ENCODE measurements around the gene PDE2A.

Gene PDE2A
- total RNA-seq: 1.3 reads per million

DNA sequence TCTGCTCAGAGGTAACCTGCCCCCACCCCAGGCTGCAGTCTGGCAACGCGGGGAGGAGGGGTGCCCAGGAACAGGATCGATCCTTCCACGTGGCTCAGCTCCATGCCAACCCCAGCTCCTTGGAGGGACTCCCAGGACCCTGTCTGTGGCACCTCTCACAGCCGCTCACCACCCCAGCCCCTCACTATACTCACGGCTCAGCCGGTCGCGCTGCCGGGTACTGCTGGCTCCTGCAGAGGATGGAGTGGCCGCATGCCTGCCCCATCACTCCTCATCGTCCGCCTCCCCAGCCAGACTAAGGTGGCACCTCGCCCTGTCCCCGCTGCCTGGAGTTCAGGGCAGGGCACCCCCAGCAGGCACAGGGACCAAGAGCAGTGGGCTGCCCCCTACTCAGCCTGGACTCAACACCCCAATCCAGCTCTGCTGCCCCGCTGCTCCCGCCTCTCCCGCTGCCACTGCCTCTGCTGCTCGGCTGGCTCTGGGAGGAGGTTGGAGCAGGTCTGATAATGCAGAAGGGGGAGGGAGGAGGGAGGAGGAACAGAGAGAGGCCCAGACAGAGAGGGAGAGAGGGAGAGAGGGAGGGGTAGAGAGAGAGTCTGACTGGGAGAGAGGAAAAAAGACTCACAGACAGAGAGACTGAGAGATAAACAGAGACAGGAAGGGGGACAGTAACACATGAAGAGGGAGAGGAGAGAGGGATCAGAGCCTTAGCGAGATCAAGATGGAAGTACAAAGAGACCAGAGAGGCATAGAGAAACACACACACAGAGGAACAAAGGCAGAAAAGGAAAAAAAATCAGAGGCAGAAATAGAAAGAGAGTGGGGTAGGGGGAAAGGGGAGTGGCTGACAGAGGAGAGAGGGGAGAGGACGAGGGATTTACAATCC, at the start of gene PDE2A:
Gene PDE2A, minus strand, starts transcription at position 480 of the 886 bp plus-strand sequence. Its CDS starts 215 bp downstream, at position 265.
- DNase-seq: no peak

DNA sequence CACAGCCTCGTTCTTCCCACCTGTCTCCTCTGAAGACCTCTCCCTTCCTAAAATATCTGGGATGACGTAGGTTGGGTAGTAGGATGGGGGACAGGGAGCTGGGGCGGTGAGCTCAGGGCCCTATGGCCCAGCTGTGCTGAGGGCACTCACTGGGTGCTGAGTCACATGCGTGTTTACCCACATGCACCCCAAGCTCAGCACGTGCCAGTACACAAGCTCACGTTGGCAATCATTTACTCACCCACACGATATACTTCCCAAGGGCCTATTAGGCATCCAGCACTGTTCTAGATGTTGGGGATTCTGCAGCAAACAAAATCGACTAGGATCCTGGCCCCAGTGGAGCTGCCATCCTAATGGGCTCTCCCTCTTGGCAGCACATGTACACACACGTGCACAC, 49.3 kb upstream of the PDE2A start:
- no peak for DNase-seq

DNA sequence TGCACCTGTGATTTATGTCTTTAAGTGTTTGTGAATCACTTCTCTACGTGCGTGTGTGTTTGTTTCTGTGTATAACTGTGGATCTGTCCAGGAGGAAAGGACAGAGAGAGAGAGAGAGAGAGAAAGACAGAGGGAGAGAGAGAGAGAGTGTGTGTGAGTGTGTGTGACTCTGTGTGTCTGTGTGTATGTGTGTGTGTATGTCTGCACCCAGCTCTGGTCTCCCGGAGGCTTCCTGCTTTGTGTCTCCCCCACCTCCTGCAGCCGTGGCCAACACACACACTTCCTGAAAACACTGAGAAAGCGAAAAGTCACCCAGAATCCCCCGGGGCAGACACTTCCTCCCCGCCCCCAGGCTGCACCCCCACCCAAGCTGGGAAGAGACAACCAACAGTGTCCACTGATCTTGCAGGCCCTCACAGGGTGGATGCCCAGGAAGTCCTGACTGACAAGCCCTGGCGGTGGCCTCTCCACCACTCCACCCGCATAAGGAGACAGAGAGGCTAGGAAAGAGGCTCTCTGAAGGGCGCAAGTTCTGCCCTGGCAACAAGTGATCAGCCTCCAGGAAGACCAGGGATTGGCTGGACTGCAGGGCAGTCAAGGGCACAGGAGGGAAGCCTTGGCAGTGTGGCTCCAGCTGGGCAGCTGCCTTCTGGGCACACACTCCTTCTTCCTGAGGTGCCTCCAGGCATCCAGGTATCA, 48.0 kb upstream of the PDE2A start:
- peak; percentile 79 for DNase-seq

DNA sequence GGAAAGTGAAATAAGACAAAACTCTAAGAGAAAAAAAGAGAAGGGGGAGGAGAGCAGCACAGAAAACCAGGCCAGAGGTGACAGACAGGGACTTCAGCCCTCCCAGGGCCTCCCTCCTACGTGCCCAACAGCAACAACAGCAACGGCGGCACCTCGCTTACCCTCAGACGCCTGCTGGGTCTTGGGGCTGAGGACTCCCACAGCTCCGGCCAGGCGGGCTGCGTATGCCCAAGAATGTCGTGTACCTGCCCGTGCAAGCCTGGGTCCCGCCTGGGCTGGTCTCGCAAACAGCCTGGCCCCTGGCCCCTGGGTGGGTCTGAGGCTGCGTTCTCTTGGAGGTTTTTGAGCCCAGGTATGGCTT, 47.4 kb upstream of the PDE2A start:
- DNase-seq: peak; percentile 29

DNA sequence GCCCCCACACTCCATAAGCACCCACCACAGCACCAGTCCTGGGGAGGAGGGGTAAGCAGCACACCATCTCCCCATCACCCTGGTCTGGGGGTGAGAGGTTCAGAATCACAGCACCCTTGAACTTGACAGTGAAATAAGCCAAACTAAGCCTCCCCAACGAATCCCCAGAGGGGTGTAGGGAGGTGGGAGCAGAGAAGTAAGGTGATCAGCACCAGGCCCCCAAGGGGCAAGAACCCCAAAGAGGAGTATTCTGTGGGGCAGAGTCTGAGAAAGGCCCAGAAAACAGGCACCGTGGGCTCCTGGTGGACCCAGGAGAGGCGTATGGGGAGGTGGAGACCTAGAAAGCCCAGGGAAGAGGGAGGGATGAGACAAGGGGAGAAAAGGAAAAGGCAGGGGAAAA, 47.1 kb upstream of the PDE2A start:
- DNase-seq: no peak

GRCh38 chr11:72720784-72721183, 46.6 kb upstream of the PDE2A start:
- no peak for DNase-seq

GRCh38 chr11:72720047-72720446, 45.8 kb upstream of the PDE2A start:
- no peak for DNase-seq

DNA sequence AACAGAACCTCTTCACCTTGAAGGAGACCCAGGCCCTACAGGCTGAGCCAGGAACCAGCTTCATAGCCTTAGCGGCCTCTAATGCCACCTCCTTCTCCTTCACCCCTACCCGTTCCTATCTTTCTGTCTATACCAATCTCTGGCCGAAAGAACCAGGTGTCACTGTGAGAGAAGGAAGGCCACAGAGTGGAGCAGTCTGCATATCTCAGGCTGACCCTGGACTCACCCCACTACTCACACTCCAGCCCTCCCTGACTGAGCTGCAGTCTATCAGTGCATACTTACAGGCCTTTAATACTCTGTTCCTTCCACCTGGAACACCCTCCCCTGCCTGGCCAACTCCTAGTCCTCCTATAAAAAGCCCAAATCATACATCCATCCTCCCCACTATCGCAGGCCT, 45.3 kb upstream of the PDE2A start:
- no peak for DNase-seq

DNA sequence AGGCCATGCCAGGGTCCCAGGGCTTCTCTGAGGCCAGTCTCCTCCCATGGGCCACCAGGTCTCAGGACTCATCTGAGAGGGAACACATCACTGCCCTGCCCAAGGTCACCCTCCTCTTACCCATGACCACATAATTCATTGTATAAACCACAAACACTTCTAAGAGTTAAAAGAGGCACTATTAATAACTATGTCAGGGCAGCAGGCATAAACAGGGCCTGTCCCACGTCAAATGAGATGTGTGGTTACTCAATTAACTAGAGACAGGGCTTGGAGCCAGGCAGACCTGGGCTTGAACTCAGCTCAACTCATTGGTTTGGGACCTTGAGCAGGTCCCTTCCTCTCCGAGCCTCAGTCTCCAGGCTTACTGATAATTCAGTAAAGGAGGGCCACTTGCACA, 44.9 kb upstream of the PDE2A start:
- no peak for DNase-seq

DNA sequence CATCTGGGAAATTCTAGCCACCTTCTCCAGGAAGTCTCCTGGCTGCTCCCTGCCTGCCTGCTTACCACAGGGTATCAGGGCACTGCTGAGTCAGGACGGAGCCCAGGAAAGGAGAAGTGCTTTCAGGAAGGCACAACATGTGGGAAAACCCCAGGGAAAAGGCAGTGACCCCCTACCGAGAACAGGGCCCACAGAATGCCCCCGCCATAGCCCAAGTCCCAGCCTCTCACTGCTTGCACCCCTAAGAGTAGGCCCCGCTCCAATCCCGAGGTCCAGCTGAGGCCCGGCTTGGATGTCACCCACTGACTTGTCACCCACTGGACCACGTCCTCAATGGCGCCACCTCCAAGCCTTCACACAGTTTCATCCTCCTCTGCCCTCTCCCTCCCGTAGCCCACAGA, 43.9 kb upstream of the PDE2A start:
- no peak for DNase-seq

GRCh38 chr11:72716788-72717435, 42.7 kb upstream of the PDE2A start:
- DNase-seq: no peak

DNA sequence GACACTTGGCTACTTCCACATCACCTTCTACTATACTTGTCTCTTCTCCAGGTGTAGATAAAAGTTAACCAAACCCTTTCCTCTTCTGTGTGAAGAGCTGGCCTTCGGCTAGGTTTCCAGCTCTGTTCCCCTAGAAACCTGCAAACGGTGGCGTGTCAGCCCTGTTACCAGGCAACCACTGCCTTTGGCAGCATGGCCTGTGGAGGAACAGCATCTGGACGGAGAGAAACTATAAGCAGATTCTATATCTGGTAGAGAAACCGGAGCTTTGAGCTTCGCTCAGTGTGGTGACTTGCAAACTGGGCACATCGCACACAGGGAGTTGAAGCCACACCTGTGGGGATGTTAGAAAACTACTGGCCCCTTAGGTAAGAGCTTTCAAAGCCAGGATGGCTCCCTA, 42.1 kb upstream of the PDE2A start:
- DNase-seq: no peak

DNA sequence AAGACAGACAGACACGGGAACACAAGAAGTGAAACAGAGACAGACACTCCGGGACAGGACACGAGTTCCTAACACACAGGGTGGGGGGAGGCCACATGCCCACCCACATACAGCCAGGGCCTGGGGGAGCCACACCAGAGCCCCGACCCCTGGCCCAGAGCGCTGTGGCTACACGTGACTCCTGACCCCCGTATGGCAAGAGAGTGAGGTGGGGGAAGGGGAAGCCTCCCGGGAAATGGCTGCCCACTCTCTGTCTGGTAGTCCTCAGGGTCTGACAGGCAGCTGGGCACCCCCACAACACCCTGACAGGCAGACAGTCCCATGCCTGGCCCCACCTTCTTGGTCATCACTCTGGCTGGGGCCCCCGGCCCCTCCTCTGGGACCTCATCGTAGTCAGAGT, 38.6 kb upstream of the PDE2A start:
- DNase-seq: no peak

- no peak for DNase-seq
Observed at GRCh38 chr11:72712168-72712751, 38.0 kb upstream of the PDE2A start.

GRCh38 chr11:72711141-72711540, 36.9 kb upstream of the PDE2A start:
- no peak for DNase-seq

- no peak for DNase-seq
Observed at GRCh38 chr11:72710278-72710677, 36.1 kb upstream of the PDE2A start.

DNA sequence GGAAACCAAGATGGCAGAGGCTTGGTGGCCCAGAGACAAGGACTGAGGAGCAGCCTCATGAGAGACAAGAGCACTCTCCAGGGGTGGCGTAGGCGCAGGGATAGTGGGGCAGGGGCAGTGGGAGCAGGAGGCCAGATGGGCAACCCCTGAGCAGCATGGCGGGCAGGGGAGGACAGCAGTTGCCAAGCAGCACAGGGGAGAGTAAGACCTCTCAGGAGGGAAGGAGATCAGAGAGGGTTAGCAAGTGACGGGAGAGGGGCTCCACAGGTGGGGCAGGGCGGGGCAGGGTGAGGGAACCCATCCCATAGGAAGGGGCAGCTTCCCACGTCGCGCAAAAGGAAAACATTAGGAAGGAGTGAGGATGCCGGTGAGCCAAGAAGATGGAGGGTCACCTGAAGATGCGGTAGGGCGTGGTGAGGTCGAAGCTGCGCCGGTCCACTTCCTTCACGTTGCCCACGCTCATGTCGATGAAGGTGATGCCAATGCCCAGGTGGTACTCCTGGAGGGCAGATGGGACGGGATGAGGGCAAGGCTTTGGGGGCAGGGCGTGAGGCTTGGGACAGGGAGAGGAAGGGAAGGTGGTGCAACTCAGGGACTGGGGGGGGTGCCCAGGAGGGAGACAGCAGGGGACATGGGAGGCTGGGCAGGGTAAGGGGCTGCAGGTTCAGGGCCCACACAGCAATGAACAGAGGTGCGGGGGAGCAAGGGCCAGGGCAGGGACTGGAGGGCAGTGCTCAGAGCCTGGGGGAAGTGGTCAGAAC, 35.4 kb upstream of the PDE2A start:
- no peak for DNase-seq

- DNase-seq: no peak
Observed at GRCh38 chr11:72707032-72707431, 32.8 kb upstream of the PDE2A start.

DNA sequence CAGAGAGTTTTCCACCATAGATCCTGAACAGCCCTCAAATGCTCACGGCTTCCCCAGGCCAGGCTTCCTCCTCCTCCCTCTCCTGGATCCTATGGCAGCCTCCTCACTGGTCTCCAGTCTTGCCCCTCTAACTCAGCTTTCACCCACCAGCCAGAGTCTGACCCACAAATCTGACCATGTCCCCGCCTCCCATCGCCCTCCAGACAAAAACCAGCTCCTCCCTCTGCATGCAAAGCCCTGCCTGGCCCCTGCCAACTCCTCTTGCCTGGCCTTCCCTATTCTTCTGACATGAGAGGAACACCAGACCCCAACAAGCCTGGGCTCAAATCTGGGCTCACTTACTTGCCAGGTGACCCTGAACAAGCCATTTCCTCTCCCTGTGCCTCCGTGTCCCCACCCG, 32.4 kb upstream of the PDE2A start:
- no peak for DNase-seq

DNA sequence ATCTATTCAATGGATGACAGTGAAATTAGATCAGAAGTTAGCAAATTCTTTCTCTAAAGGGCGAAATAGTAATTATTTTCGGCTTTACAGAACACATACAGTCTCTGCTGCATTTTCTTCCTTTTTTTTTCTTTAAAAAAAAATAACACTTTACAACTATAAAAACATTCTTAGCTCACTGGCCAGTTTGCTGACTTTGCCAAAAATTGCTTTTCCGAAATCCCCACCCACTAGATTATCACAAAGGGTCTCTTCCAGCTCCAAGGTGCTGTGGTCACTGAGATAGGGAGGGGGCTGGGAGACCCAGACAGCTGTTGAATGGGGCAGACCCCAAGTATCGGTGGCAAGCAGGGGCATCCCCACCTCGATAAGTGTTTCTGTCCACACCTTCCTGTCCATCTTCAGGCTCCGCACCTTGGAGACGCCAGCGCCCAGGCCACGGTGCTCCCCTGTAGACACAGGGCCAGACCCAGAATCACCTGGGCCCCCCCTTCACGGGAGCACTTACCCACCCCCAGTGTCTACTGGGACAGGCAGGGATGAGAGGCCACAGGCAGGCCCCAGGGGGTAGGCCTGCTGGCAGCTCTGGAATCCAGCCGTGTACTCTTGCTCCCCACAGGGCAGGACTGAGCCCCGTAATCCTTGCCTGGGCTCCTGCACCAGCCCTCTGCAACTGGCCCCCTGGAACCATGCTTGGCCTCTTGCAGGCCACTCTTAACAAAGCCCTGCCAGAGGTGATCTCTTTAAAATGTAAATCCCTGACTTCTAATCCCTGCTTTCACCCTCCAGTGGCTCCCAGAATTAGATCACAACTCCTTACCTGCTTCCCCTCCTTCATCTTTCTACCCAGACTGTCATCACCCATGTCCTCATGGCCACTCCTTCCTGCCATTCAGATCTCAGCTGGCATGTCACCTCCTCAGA, 31.5 kb upstream of the PDE2A start:
- DNase-seq: no peak

DNA sequence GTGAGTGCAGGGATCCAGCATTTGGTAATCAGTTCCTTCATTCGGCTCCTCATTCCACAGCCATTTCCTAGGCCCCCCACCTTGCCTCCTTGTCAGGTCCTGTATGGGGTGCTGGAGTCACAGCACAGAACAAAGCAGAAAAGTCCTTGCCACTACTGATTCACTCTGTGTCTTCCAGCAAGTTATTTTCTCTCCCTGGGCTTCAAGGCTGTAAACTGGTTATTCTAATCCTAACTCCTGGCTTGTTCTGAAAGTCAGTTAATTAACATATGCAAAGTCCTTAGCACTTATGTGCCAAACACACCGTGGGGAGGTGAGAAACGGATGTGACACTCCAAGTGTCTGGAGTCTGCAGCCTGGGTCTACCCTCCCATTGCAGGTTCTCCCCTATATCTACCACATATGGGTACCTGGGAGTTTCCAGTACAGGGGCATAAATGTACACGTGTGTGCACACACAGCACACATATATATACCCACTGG, 30.6 kb upstream of the PDE2A start:
- DNase-seq: no peak
